HUDEP-2 (cell line): ENCODE measurements around the gene CEMP1.
"Not testable (repeated sequence)": the region's sequence is repeated elsewhere in the genome, so short reads cannot be mapped to it uniquely, and the experiment has no call there.

ENCODE experiments used
- DNase-seq, 76 experiments: peaks; one replicate each; lab custom pipeline; 2025; ENCODE audit not compliant: unreplicated experiment in 76 of 76; lab: John Stamatoyannopoulos, UW

The CEMP1 gene

DNA sequence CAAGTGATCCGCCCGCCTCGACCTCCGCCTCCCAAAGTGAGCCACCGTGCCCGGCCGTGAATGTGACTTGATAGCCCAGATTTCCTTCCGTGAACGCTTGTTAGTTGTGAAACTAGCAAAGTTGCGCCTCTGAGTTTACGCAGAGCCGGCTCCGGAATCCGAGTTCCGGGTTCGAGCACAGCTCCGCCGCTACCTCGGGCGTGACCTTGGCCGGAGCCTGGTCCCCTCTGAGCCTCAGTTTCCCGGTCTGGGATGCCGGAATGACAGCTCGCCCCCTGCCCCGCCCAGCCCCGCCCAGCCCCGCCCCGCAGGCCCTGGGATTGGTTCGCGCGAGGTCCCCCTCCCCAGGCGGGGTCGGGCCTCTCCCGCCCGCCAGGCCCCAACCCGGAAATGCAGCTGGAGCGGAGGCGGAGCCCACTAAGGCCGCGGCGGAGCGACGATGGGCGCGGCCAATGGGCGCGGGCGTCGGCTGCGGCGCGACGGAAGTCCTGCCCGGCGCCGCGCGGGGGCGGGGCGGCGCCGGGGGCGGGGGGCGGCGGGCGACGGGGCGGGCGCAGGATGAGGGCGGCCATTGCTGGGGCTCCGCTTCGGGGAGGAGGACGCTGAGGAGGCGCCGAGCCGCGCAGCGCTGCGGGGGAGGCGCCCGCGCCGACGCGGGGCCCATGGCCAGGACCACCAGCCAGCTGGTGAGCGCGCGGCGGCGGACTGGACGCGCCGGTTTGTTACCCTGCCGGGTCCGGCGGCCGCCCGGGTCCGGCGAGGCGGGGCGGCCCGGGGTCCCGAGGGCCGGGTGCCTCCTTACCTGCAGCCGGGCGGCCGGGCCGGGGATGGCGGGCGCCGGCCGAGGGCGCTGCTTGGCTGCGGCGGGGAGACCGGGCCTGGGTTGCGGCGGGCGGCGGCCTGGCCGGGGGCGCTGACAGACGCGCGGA is 6.5 kb upstream of the CEMP1 start, which contains the start of gene PDPK1:
Gene PDPK1 (plus strand): TSS at position 571 of the 929 bp plus-strand sequence. CDS start 92 bp downstream, at position 663.
- DNase-seq, result peak in 72 of 76 experiments; percentile 56 to 93 (median 86)

- no peak for DNase-seq
Measured at GRCh38 chr16:2535625-2536013, 4.4 kb upstream of the CEMP1 start.

DNA sequence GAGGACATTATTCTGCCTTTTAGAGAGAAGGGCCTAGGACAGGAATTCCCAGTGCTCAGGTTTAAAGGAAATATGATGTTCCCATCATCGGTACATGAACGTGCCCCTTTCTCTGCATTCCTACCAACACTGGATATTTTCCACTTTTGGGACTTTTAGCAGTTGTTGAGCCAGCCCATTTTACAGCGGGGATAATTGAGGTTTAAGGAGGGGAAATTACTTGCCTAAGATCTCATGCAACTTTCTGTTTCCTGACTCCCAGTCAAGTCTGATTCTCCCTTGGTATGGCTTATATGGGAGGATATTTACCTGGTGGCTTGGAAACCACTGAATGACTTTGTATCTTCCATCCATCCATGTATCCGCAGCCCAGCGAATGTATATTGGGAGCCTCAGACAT is 3.1 kb upstream of the CEMP1 start:
- DNase-seq, result not testable (repeated sequence)

DNA sequence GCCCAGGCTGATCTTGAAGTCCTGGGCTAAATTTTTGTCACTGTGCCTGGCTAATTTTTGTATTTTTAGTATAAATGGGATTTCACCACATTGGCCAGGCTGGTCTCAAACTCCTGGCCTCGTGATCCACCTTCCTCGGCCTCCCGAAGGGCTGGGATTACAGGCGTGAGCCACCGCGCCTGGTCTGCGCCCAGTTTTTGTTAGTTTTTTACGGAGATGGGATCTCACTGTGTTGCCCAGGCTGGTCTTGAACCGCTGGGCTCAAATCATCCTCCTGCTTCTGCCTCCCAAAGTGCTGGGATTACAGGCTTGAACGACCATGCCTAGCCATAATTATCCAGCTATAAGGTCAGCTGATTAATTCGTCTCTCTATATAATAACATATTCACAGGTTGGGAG is 2.7 kb upstream of the CEMP1 start:
- DNase-seq, result no peak

- DNase-seq, result not testable (repeated sequence)
Measured at GRCh38 chr16:2533142-2533755, 2.0 kb upstream of the CEMP1 start.

- peak in 14 of 76 experiments; percentile 9 to 55 (median 26) for DNase-seq
Measured at GRCh38 chr16:2532494-2533141, 1.4 kb upstream of the CEMP1 start.

DNA sequence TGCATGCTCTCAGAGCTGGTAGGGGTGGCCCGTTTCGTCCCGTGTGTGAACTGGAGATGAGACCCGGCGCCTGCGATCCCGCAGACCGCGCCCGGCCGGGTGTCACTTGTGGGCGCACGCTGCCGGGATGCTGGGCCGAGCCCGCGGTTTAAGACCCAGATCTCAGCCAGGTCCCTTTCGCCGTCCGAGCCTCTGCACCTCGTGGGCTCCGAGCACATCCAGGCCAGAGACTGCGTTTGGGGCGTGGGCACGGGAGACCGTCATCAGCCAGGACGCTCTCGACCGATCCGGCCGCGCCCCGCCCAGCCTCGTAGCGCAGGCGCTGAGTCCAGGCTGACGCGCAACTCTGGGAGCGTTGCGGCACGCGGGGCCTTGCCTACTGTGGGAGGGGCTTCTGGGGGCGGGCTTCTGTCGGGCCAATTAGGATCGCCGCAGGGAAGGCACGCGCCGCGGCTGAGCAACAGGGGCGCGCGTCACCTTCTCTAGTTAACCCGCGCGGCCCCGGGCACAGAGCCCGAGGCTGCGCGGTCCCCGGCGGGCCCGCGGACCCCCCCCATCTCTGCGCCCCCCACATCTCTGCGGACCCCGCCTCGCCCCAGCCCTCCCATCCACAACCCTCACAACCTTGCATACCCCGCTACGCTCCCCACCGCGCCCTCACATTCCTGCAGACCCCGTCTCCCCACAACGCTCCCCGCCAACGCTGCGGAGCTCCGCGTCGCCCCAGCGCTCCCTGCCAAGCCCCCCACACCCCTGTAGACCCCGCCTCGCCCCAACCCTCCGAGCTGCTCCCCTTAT is 687 bp upstream of the CEMP1 start:
- DNase-seq, result peak in 74 of 76 experiments; percentile 68 to 98 (median 95)

- no peak for DNase-seq
Measured at GRCh38 chr16:2530629-2531318, 434 bp downstream of the CEMP1 start.

DNA sequence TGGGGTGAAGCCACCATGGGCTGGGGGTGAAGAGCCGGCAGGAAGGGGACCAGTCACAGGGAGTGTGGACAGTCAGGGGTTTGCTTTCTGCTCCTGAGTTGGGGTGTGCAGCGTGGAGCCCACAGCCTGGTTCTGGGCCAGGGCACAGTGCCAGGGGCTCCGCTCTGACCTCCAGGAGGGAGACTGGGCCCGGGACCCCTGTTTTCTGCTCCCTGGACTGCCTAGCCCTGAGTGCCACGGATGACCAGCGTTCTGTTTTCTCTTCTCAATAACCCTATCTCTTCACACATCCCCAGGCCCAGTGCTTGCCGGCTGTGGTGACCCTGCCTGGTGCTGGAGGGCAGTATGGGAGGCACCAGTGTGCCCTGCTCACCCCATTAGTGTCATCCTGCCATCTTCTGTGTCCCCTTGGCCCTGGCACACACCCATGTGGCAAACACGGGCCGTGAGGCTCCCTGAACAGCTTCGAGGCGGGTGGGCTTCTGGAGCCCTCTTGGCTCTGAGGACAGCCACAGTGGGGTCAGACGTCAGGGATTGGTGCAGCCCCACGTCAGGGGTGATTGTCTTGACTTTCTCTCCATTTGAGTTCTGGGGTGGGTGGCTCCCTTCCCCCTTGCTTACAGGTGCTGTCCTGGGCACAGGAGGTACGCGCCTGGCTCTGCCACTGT is 1.1 kb downstream of the CEMP1 start:
- DNase-seq, result no peak

- DNase-seq, result peak in 2 of 76 experiments; percentile 14 to 21
Measured at GRCh38 chr16:2529061-2529931, 1.9 kb downstream of the CEMP1 start.

DNA sequence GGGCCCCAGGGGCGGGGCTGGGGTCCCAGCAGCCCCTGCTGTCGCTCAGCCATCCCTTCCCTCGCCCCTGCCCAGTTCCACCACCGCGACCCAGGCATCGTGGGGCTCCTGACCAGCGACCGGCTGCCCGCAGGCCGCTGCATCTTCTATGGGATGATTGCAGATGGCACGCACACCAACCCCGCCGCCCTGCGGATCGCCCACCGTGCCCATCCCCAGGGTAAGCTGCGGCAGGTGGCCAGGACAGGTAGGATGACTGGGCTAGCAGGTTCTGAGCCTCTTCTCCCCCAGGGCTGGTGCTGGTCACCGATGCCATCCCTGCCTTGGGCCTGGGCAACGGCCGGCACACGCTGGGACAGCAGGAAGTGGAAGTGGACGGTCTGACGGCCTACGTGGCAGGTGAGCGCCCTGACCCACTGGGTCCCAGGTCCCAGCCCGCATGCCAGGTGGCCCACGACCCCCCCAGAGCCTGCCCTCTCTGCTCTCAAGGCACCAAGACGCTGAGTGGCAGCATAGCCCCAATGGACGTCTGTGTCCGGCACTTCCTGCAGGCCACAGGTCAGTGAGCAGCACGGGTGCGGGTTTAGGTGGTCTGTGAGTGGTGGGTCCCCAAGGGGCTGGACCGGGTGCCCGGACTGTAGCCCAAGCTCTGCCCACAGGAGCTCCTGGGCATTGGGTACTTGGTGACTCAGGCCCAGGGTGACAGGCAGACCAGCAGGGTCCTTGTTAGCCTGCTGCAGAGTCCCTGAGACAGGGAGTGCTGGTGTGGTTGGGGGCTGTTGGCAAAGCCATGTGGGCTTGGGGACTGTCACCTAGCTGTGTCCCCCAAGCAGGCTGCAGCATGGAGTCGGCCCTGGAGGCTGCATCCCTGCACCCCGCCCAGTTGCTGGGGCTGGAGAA is 2.8 kb downstream of the CEMP1 start:
- DNase-seq, result no peak

GRCh38 chr16:2527784-2528100 is 3.5 kb downstream of the CEMP1 start:
- DNase-seq, result no peak

- DNase-seq, result no peak
Measured at GRCh38 chr16:2527071-2527783, 4.0 kb downstream of the CEMP1 start.

- no peak for DNase-seq
Measured at GRCh38 chr16:2526135-2526534, 5.1 kb downstream of the CEMP1 start.

DNA sequence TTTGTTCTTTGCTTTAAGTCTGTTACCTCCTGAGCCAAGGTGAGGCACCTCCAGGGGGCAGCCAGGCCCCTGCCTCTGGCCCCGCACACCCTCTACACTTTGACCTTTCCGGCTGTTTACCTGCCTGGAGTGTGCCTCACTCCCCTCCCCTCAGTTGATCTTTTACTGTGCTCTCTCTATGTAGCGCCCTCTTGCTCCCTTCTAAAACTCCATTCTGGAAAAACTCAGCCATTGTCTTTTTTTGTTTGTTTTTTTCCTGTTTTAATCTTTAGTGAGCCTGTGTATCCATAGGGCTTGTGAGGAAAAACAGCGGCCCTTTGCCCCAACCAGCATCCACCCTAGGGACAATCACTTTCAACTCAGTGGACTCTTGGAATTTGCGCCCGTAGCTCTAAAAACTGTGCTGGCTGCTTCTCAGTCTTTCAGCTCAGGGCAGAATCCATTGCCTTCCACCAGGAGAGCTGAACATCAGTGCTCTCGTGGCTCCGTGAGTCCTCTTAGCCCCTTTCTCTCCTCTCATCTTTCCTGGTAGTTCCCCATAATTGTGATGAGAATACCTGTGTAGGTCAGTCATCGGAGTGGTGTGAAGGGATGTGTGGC is 6.8 kb downstream of the CEMP1 start:
- DNase-seq, result no peak

GRCh38 chr16:2523801-2524231 is 7.4 kb downstream of the CEMP1 start:
- DNase-seq, result no peak
